Ishikawa (cell line): Measurements from ENCODE around the gene PRKCE.

Experiments
- CEBPB ChIP-seq: IDR thresholded peaks from 2 replicates; pipeline ENCODE4 v1.6.1; 2012
- EP300 ChIP-seq: IDR thresholded peaks from 2 replicates; pipeline ENCODE4 v1.6.1; 2012; ENCODE audit warnings: borderline replicate concordance
- FOXM1 ChIP-seq: IDR thresholded peaks from 2 replicates; pipeline ENCODE4 v1.6.1; 2012; ENCODE audit warnings: low read depth, borderline replicate concordance
- MAX ChIP-seq: IDR thresholded peaks from 2 replicates; pipeline ENCODE4 v1.6.1; 2012
- RAD21 ChIP-seq: IDR thresholded peaks from 2 replicates; pipeline ENCODE4 v1.6.1; 2012; ENCODE audit warnings: low read depth
- TAF1 ChIP-seq: IDR thresholded peaks from 2 replicates; pipeline ENCODE4 v1.6.1; 2012; ENCODE audit warnings: low read depth, mild to moderate bottlenecking
- YY1 ChIP-seq: IDR thresholded peaks from 2 replicates; pipeline ENCODE4 v1.6.1; 2012; ENCODE audit warnings: low read depth
- ZBTB7A ChIP-seq: IDR thresholded peaks from 2 replicates; pipeline ENCODE4 v1.6.1; 2012; ENCODE audit warnings: low read depth
- TF ChIP-seq, protein P1 (sequence below): IDR thresholded peaks from 2 replicates; pipeline ENCODE4 v1.6.1; 2012

DNA sequence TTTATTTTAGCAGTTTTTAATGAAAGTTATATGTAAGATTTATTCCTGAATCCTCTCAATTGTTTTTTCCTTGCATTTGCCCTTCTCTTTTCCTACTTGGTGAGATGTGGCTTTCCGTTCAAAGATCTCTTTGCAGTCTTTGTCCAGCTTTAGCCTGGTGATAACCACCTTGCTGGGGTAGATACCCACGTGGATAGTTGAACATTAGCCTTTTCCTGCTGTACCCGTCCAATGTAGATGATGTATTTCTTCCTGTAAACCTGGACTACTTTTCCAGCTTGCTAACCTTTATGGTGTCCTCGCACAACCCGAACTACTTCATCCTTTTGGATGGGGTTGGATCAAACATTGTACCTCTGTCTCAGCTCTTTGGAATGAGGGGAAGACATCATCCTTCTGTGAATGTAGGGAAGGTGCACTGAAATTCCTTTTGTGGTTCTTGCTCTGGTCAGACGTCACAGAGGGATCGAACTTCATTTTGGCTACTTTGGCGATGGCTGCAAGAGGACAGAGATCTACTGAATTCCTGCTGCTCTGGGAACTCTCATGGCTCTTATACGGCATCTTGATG lies 352.5 kb downstream of the PRKCE start:
- TF ChIP-seq TAF1 (no peak), MAX (no peak), EP300 (no peak), YY1 (no peak), CEBPB (no peak), FOXM1 (no peak), RAD21 (no peak), ZBTB7A (no peak)
- TF ChIP-seq, protein P1, sequence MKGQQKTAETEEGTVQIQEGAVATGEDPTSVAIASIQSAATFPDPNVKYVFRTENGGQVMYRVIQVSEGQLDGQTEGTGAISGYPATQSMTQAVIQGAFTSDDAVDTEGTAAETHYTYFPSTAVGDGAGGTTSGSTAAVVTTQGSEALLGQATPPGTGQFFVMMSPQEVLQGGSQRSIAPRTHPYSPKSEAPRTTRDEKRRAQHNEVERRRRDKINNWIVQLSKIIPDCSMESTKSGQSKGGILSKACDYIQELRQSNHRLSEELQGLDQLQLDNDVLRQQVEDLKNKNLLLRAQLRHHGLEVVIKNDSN: no peak
